Measurements from ENCODE around the gene SPARCL1.

Gene SPARCL1

DNA sequence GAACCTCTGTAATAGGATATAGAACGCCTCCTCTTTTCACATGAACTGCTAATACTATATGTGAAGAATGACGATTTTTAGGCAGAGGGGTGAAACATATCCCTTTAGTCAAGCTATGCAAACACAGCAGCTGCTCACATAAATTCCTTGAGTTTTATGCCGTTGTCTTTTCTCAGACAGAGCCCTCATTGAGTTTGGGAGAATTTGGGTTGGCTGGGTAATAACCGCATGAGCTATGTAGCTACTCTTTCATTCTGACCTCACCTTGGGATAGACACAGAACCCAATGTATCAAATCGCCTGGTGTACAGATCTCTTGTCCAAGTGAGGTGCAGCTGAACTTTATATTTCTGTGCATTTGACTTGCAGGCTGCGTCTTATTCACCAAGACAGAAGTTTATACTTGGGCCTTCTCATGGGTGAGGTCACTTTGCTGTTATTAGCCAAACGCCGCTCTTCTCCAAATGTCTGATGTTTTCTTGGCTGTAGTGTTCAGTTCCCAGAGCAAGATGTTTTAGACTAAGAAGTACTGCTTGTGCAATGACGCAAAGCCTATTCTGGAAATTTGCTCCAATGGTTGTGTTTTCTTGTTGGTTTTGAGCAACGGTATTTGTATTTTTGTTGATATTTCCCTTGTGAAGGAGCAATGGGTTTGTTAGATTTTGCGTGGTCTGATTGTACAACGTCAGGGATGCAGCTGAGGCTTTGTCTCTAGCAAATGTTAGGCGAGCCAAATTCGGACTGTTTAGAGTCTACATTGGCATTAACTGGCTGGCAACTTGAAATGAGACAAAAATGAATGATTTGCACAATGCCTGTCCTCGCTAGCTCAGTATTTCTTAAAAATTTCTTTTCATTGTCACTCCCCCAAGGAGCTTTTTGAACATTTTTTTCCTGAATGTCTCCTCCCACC, 11.2 kb upstream of the SPARCL1 start:
- DNase-seq = no peak

DNA sequence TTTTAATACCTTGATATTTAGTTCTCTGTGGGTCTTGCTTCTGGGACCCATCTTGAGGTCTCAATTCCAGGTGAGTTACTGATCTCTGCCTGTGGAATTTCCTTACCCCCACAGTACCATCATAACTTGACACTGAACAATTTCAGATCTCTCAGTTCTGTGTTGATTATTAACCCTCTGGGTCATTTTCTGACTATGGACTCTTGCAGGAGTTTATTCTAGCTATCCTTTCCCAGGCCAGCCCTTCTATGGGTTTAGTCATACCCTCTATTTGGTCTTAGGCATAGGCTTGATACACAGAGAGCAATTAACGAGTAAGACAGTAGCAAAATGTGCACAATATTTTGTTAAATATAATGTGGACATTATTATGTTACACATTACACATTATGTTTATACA, 3.7 kb upstream of the SPARCL1 start:
- DNase-seq = no peak

DNA sequence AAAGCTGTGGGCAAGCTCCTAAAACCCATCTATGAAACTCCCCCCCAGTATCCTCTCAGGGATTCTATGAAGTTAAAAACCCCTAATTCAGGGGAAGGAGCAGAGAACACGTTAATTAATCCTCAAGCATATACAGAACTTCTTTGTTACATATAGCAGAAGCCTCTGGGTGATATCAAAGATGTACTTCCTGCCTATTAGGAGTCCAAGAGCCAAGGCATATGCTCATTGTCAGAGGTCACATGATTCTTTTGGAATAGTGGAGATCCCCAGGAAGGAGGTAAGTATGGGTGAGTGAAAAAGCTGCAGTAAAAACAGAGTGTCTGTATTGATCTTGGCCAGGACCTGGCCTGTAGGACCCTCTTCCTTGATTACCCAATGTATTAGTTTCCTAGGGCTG, 2.9 kb upstream of the SPARCL1 start:
- peak; percentile 60 for DNase-seq

DNA sequence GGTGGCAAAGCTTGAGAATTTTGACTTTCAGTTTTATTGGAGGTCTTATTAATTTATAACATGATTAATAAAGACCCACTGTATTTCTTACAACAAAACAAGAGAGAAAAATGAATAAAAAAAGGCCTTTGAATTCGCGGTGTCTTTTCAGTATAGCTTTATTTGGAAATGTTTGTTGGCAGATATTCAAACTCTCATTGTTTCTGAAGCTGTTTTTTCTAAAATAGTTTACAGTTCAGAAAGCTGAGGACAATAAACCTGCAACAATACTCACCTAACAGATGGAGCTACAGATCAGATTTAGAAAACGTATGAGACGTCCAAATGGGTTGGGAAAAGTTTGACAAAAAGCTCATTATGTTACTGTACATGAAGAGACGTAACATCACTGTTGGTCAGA, 2.4 kb upstream of the SPARCL1 start:
- peak; percentile 82 for DNase-seq

DNA sequence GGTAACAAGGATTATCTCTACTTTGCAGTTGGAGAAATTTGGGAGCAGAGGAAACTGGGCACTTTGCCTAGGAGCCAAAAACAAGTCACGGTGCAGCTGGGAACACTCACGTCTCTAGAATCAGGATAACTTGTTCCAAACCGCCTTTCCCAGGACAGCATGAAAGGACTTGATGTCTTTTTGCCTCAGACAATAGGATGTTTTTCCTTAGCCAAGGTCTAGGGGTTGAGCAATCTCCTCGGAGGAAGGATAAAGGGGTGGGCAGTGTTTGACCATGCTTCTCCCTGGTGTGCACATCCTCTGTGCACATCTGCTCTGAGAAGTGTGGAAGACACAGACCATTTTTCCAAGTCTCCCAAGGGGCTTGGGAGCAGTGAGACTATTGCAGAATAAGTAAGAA, 1.7 kb upstream of the SPARCL1 start:
- peak; percentile 20 for DNase-seq

DNA sequence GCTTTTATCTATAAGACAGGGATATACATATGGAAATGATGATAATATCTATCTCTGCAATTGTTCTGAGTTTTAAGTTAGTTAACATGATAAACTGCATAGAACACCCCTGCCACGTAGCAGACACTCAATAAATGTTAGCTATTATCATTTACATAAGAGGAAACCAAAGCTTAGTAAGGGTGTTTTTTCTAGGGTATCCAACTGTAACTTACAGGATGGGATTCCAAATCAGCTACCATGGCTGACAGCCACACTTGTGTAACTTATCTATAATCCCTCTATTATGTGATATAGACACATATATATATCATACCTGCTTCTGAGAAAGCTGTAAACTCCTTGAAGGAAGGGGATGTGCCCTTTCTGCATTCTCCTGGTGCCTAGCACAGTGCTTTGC, 1.1 kb upstream of the SPARCL1 start:
- no peak for DNase-seq

DNA sequence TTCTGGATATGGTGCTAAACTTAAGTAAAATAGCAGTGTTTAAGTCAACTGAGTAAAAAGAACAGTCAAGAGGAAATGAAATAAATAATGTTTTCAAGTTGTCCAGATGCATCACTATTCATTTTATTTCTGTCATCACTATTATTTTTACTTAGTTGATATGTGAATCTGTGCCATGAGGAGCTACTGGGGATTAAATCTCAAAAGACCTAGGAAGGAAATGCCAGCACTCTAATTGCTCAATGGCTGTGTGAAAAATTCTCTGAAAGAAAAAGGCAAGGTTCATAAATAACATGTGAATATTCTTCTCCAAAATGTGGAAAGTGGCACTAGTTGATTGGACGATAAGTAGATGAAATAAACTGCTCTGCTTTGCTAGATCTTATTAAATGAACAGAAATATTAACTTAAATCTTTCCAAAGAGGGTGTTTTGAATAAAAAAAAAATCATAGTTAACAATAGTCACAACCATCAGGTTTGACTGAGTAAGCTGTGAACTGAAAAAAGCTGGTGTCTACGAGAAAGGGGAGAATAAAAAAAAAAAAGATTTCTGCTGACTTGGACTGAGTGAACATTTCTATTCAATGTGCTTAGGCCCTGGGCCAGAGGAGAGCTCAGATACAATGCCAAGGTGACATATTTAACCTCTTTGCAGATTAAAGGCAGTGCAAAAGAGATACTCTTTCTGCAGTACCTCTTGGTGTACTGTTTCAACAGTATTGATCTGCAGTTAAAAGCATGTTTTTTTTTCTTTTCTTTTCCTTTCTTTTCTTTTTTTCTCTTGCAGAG, 1.6 kb downstream of the SPARCL1 start:
- DNase-seq = no peak

DNA sequence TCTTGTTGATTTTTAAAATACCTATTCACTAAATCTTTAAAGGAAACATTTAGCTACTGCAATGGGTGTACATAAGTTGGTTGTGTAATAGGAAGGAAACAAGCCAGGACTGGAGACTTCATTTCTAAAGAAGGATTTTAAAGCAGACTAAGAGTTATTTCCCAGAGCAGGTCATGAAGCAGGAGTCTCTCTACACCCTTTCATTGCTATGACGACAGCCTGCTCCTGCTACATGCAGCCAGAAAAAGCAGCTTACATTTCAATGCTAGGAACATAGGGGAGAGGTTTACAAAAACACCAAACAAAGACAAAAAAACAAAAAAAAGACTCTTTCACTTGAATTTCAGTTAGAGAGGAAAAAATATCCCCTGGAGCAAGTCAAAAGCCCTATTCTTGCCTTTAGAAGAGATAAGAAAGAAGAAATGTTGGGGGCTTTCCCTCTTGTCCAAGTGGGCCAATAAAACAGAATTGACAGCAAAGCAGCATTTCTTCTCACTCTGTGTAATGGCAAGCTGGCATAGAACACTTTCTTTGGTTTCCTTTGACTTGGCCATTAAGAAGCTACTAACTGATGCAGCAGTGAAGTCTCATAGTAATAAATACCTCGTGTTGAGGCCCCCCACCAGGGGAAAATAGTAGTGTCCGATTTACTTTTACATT, 3.4 kb downstream of the SPARCL1 start:
- no peak for DNase-seq

DNA sequence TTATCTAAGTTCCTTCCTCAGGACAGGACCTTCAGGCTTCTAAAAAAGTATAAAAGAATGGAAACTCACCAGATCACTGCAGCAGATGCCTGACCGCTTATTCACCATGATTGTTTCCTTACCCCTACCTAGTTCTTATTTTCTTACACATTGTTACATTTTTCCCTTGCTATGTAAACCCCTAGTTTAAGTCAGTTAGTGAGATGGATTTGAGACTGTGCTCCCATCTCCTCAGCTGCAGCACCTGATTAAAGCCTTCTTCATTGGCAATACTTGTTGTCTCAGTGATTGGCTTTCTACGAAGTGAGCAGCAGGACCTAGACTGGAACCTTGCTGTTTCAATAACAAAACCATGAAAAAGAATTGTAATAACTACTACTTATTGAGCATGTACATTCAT, 4.7 kb downstream of the SPARCL1 start:
- no peak for DNase-seq

DNA sequence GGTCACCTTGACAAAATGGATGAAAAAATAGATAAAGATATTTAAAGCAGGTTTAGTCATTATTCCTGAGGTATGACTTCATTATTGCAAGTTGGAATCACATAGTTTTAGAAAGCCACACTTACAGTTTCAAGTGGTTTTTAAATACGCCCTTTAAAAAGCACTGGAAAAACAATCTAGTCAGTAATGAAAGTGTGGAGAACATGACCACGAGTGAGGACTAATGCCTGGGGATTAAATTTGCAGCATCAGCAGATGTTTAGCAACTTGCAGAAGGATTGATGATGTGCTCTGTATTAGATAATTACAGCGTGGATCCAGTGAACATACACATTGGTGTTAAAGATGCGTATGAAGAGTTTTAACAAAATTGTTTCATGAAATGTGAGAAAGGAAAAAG, 5.9 kb downstream of the SPARCL1 start:
- DNase-seq = no peak

DNA sequence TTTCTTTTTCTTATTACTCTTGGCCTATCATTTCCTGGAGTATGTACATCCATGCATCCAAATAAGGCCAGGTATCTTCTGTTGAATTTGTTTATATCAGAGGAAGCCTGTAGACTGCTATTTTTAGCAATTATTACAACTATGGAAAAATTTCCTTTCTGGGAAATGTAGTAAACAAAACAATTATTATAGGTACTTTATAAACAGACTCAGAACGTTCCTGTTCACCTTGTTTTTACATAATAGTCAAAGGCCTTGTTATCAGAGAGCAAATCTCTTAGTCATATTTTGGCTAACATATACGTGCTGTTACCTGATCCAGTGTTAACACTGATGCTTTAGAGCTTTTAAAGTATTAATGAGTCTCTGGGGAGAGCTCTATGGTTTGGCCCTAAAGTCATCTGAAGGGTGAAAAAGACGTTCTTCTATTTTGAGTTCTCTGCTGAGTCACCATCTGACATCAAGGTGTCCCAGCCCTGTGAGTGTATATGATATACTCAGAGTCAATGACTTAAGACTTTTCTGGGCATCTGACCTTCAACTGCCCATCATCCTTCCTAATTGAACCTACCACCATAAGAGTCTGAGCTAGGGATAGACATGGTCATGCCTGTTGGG, 7.3 kb downstream of the SPARCL1 start:
- DNase-seq = peak; percentile 81

DNA sequence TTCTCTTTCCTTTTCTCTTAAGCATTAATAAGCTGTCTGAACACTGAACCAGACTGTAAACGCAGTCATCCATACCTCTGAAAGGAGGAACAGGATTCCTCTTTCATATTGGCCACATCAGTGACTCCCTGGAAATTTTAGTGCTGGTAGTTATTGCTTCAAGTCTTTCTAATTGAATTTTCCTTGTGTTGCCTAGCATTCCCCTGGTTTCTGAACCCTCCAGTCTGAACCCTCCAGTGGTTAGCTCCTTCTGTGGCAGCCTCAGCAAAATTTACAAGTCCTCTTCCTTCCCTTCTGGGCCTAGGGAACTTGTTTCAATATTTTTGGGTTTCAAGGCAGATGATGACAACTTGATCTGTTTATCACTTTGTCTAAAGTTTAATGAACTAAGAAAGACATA, 7.9 kb downstream of the SPARCL1 start:
- no peak for DNase-seq

DNA sequence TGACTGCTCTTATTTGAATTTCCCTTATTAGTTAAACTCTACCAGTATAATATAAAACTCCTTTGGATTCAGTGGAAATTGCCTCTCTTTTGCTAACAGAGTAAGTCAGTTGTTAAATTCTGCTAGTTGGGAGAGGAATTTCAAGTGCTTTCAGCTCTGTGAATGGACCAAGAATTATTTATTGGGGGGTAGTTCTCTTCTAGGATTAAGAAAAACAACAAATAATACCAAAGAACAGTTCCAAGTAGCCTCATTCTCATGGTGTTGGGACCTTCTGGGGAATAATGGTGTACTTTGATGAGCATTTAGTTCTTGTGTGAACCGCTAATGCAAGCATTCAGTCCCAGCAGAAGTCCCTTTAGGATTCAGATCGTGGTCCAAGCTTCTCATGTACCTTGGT, 11.6 kb downstream of the SPARCL1 start:
- DNase-seq = no peak

DNA sequence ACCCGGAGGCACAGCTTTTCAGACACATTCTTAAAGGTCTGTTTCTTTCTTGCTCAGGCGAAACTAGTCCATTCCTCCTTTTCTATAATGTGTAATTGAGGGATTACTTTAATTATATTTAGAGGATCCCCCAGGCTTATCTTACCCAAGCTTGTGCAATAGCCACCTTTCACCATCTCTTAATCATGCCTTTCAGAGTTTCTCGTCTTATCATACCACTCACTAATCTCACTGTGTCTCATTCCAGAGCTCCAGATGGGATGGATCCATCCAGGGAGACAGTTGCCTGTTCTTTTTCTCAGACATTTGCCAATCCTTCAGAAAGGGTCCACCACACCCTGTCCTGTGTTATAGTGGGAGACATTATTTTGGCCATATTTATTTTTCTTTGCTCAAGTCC, 12.5 kb downstream of the SPARCL1 start:
- DNase-seq = no peak

DNA sequence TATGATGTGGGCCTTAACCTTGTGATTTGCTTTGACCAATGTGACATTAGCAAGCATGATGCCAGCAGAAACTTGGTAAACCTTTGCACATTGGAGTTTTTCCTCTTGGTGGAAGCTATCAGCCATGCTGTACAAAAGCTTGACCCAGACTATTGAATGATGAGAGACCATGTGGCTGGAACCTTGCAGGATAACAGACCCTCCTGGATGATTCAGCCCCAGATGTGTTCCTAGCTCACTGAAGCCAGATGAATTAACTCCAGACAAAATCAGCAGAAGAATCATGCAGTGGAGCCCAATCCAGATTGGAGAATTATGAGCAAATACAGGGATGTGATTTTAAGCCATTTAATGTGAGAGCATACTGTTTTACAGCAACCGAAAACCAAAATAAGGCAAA, 16.8 kb downstream of the SPARCL1 start:
- no peak for DNase-seq

DNA sequence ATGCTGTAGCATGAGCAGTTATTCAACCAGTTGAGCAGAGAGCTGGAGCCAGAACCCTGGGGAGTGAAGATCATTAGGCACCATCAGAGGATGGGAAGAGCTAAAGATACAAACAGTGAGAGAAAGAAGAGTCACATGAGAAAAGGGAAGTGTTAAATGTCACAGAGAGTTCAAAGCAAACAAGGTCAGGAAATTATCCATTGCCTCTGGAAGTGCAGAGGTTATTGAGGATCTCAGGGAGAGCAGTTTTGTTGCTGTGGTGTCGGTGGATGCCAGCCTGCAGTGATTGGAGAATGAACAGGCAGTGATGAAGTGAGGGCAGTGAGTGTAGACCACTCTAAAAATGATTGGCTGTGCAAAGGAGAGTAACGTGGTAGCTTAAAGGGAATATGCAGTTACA, 17.7 kb downstream of the SPARCL1 start:
- no peak for DNase-seq

DNA sequence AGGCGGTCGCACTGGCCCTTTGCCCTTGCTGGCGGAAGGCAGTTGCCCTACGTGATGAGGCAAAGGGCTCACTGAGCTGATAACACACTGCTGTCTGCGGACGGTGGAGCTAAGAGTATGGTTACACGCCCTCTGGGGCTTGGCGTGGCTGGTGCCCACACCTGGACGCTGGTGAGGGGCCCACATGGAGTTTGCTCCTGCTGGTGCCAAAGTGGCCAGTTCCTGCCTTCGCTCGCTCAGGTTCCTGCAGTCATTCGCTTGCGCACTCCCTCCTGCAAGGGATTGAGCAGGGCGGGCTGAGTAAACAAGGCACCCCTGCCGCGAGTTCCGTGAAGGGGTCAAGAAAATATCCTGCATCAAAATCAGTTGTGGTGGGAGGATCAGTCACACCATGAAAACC, 18.4 kb downstream of the SPARCL1 start:
- no peak for DNase-seq

DNA sequence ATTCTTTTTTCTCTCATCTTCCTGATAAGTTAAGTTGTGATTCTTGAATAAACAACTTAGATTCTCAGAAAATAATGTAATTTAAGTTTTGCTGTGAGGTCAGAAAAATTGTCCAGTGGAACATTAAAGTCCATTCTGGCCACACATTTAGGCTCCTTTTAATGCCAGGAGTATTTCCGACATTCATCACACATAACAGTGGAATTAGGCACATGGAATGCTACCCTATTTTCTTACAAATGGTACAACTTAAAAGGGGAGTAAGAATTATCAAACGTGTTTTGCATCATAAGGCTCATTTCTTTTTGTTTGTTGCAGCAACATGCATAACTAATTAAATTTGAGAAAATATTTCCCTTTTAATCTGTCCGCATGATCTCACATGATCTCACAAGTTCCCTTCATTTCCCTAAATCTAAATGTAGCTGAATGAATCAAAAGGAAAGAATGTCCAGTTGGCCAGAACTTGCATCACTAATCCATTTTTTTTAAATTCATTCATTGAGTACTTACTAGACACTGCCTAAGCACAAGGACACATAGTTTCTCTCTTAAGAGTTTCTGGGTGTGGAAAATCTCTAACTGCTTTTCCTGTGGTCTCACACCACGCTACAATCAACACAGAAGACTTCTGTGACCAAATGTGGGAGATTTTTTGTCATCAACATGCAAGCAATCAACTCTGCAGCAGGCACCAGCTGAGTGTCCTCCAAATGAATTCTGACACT, 22.0 kb downstream of the SPARCL1 start:
- no peak for DNase-seq

DNA sequence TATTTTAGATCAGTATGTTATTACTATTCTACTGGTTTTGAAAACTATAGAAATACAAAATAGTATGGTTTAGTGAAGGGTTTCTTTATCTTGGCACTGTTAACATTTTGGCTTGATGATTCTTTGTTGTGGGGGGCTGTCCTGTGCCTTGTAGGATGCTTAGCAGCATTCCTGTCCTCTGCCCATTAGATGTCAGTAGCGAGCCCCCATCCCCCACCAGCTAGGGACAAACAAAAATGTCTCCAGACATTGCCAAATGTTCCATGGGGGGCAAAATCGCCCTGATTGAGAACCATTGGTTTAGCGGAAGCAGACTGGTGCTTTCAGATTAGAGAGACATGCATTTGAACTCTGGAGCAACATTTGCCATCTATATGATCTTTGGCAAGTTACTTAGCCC, 23.3 kb downstream of the SPARCL1 start:
- DNase-seq = no peak

DNA sequence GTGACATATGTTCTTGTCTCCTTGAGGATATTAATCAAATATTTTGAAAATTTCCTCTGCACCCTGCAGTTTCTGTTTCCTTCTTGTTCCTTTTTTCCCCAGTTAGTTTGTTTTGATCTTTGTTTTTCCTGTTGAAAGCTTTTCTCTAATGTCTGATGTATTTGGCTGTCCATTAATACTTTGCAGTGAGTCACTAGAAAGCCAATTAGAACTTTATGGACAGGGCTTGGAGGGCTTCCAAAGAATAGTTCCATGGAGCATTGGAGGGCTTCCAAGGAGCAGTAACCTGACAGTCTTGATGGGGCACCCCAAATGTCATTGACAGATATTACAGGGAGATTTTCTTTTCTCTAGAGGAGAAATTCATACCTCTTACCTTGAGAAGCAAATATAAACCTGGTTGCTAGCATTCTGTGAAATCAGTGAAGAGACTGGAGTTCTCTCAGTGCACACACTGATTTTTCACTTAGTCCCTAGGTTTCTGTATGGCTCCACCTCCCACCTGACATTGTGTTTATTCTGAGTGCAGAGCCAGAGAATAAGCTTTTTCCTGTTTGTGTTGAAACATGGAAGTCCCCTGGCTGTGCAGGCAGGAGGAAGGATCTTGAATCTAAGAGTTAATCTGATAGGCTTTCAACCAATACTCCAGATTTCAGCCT, 26.5 kb downstream of the SPARCL1 start:
- no peak for DNase-seq

DNA sequence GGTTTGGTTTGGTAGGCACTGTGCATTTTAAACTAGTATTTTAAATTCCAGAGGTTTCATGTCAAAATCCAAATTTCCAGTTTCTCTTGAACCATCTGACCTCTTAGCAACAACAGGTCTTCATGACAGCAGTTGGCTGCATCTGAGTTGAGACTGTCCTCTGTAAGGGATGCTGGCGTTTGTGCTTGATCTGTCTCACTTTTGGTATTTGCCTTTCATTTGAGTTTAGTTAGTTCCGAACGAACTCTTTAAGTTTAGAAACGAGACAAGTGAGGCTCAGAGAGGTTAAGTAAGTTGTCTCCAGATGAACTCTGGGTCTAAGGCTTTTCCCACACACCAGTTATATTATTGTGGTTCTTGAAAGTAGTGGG, 29.1 kb downstream of the SPARCL1 start:
- DNase-seq = no peak

All from NCI-H2171 (cell line).